Spleen (tissue), 7 donors: Measurements from ENCODE around the gene GDF2.

Experiments
- CTCF ChIP-seq, 11 experiments: fragments of 200-600 bp in 7 of 11; fragments of 450-650 bp in 4 of 11; sonication (generic) in 4 of 11; IDR thresholded peaks in 8 of 11; conservative IDR thresholded peaks in 3 of 11; 1 replicate in 7 of 11; 2 replicates in 4 of 11; pipeline versions ENCODE4 v1.4.0 to v1.8.0; 2016 to 2021; ENCODE audit warnings: antibody characterized with exemption in 11 of 11, inconsistent platforms in 4 of 11, mild to moderate bottlenecking in 1 of 11
- POLR2A ChIP-seq, 3 donors: fragments of 450-650 bp; IDR thresholded peaks; one replicate each; pipeline ENCODE4 v1.5.1; 2017; ENCODE audit warnings: antibody characterized with exemption in 3 of 3, mild to moderate bottlenecking in 1 of 3
- donor health status: DM: no; HTN: no; CAD: no; lungs with moderate emphysema.
- donor health status: DM: no; HTN: no; CAD: no.
- donor health status: DM: no; HTN: no; CAD: no.

GRCh38 chr10:47303866-47304265 lies 18.4 kb upstream of the GDF2 start:
- TF ChIP-seq CTCF (IDR thresholded peaks at IDR 0.05 in 8 of 11, conservative IDR thresholded peaks at IDR 0.05 in 3 of 11), result no peak
- no peak for TF ChIP-seq POLR2A (IDR thresholded peaks at IDR 0.05)
